Prostate gland (tissue), 2 donors: Measurements from ENCODE around the gene CCBE1.

Experiments used
- CTCF ChIP-seq, 4 experiments: fragments of 200-600 bp in 2 of 4; fragments of 450-650 bp in 2 of 4; sonication (generic) in 2 of 4; IDR thresholded peaks; 1 replicate in 3 of 4; 2 replicates in 1 of 4; pipeline ENCODE4 v1.5.1; 2016 to 2019; ENCODE audit warnings: antibody characterized with exemption in 4 of 4, mild to moderate bottlenecking in 2 of 4, moderate library complexity in 2 of 4
- POLR2A ChIP-seq: fragments of 450-650 bp; IDR thresholded peaks from one replicate; pipeline ENCODE4 v1.6.1; 2016; ENCODE audit warnings: antibody characterized with exemption, mild to moderate bottlenecking
- POLR2AphosphoS5 ChIP-seq: sonication (generic); formaldehyde crosslinking; IDR thresholded peaks from one replicate; pipeline ENCODE4 v1.6.1; 2017; ENCODE audit warnings: antibody characterized with exemption

- TF ChIP-seq POLR2A (no peak), CTCF (IDR thresholded peaks at IDR 0.05) (no peak), POLR2AphosphoS5 (no peak)
Measured at GRCh38 chr18:59619816-59620215, 77.4 kb downstream of the CCBE1 start.
